HEK293T (cell line): Measurements from ENCODE around the gene ELP5.

Experiments
- CTCF ChIA-PET: fragments of 350-600 bp; formaldehyde crosslinking; extraction: SDS; loops from one replicate; lab custom pipeline; 2021; ENCODE audit warnings: antibody characterized with exemption, inconsistent platforms; lab: Yijun Ruan, JAX
- POLR2A ChIA-PET: fragments of 350-600 bp; formaldehyde crosslinking; extraction: SDS; loops from one replicate; lab custom pipeline; 2020; ENCODE audit warnings: antibody characterized with exemption, inconsistent platforms; lab: Yijun Ruan, JAX
- DNase-seq: peaks from one replicate; pipeline ENCODE4 v3.0.0; 2012; ENCODE audit warnings: mixed read lengths; ENCODE audit errors: extremely low spot score
- ARNT ChIP-seq: fragments of 450-650 bp; IDR thresholded peaks from 2 replicates; pipeline ENCODE4 v1.6.1; 2017; ENCODE audit warnings: mild to moderate bottlenecking
- BHLHE40 ChIP-seq: fragments of 450-650 bp; IDR thresholded peaks from 2 replicates; pipeline ENCODE4 v1.6.1; 2016; ENCODE audit warnings: mild to moderate bottlenecking, moderate library complexity, borderline replicate concordance
- CTBP1 ChIP-seq: fragments of 450-650 bp; IDR thresholded peaks from 2 replicates; pipeline ENCODE4 v1.6.1; 2016; ENCODE audit warnings: borderline replicate concordance
- ELF4 ChIP-seq: fragments of 450-650 bp; IDR thresholded peaks from 2 replicates; pipeline ENCODE4 v1.6.1; 2017; ENCODE audit warnings: antibody characterized with exemption
- FOXA1 ChIP-seq: fragments of 450-650 bp; IDR thresholded peaks from 2 replicates; pipeline ENCODE4 v1.6.1; 2016; ENCODE audit warnings: mild to moderate bottlenecking
- FOXK2 ChIP-seq: fragments of 450-650 bp; IDR thresholded peaks from 2 replicates; pipeline ENCODE4 v1.6.1; 2016; ENCODE audit warnings: mild to moderate bottlenecking
- FOXM1 ChIP-seq: fragments of 450-650 bp; IDR thresholded peaks from 2 replicates; pipeline ENCODE4 v1.6.1; 2017; ENCODE audit warnings: mild to moderate bottlenecking, borderline replicate concordance
- HDGF ChIP-seq: fragments of 450-650 bp; IDR thresholded peaks from 2 replicates; pipeline ENCODE4 v1.6.1; 2017; ENCODE audit warnings: antibody characterized with exemption, borderline replicate concordance
- L3MBTL2 ChIP-seq: fragments of 450-650 bp; conservative IDR thresholded peaks from 2 replicates; pipeline ENCODE4 v1.6.1; 2016; ENCODE audit warnings: mild to moderate bottlenecking
- LEF1 ChIP-seq: fragments of 450-650 bp; IDR thresholded peaks from 2 replicates; pipeline ENCODE4 v1.6.1; 2017; ENCODE audit warnings: mild to moderate bottlenecking, borderline replicate concordance
- NFRKB ChIP-seq: fragments of 450-650 bp; IDR thresholded peaks from 2 replicates; pipeline ENCODE4 v1.6.1; 2016; ENCODE audit warnings: mild to moderate bottlenecking, moderate library complexity
- SP1 ChIP-seq: fragments of 450-650 bp; IDR thresholded peaks from 2 replicates; pipeline ENCODE4 v1.6.1; 2017
- SUZ12 ChIP-seq: fragments of 450-650 bp; IDR thresholded peaks from 2 replicates; pipeline ENCODE4 v1.6.1; 2016; ENCODE audit warnings: mild to moderate bottlenecking
- TARDBP ChIP-seq: fragments of 450-650 bp; IDR thresholded peaks from 2 replicates; pipeline ENCODE4 v1.6.1; 2016
- ZNF384 ChIP-seq: fragments of 450-650 bp; IDR thresholded peaks from 2 replicates; pipeline ENCODE4 v1.6.1; 2016
- TF ChIP-seq, protein P1 (sequence below): fragments of 450-650 bp; IDR thresholded peaks from 2 replicates; pipeline ENCODE4 v1.6.1; 2016

ELP5 gene

GRCh38 chr17:7261379-7262191, 9.6 kb downstream of the ELP5 start:
- ChIA-PET POLR2A (interaction anchor here (1.2 kb wide), 1 partner anchor 40 kb away, joined by 3 read pairs; no protein-coding TSS in a partner anchor), CTCF (no interaction called here)
- DNase-seq, result no peak
- no peak for TF ChIP-seq LEF1
- no peak for TF ChIP-seq FOXK2
- no peak for TF ChIP-seq BHLHE40
- TF ChIP-seq ZNF384, result no peak
- no peak for TF ChIP-seq ARNT
- no peak for TF ChIP-seq SUZ12
- TF ChIP-seq TARDBP, result no peak
- TF ChIP-seq, protein P1, sequence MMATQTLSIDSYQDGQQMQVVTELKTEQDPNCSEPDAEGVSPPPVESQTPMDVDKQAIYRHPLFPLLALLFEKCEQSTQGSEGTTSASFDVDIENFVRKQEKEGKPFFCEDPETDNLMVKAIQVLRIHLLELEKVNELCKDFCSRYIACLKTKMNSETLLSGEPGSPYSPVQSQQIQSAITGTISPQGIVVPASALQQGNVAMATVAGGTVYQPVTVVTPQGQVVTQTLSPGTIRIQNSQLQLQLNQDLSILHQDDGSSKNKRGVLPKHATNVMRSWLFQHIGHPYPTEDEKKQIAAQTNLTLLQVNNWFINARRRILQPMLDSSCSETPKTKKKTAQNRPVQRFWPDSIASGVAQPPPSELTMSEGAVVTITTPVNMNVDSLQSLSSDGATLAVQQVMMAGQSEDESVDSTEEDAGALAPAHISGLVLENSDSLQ, result no peak
- no peak for TF ChIP-seq SP1
- no peak for TF ChIP-seq ELF4
- no peak for TF ChIP-seq CTBP1
- no peak for TF ChIP-seq NFRKB
- TF ChIP-seq FOXA1, result no peak
- TF ChIP-seq HDGF, result no peak
- no peak for TF ChIP-seq L3MBTL2

DNA sequence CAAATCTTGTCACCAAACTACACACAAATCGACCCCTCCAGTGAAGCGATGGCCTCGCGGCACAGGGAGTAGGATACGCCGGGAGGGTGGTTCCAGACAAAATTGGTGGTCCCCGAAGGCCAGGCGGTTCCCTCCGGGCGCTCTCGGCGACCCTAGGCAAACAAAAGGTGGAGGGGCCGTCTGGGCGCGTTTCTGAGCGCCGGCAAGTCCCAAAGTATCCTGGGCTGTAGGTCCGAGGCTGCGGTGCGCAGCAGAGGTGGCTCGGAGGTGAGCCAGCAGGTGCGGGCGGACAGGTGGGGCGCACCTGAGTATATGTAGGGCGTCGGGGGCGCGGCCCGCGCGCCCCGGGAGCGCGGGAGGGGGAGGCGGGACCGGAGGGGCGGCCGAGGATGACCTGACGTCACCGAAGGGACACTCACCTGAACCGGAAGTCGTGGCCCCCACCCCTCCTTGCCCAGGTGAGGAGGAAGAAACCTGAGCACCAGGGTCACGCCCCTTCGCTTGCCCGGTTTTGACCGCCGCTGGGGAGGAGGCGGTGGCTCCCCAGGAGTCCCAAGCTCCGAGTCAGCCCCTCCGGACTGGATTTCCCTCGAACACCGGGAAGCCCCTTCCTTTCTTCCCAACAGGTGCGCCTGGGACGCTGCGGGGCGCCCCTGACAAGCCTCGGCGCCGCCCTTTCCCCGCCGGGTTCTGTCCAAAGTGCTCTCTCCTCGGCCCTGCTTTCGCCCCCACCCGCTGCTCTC, 10.3 kb downstream of the ELP5 start, which contains the start of gene CLDN7:
Gene CLDN7, minus strand, starts transcription at position 287 of the 743 bp plus-strand sequence. CDS start 435 bp downstream, outside the sequence.
- ChIA-PET CTCF (no interaction called here), POLR2A (interaction anchor here (1.2 kb wide), 1 partner anchor 41 kb away, joined by 3 read pairs; no protein-coding TSS in a partner anchor)
- DNase-seq, result no peak
- TF ChIP-seq FOXA1 (no peak), BHLHE40 (no peak), CTBP1 (no peak), LEF1 (no peak), ZNF384 (no peak), HDGF (no peak), L3MBTL2 (no peak)

DNA sequence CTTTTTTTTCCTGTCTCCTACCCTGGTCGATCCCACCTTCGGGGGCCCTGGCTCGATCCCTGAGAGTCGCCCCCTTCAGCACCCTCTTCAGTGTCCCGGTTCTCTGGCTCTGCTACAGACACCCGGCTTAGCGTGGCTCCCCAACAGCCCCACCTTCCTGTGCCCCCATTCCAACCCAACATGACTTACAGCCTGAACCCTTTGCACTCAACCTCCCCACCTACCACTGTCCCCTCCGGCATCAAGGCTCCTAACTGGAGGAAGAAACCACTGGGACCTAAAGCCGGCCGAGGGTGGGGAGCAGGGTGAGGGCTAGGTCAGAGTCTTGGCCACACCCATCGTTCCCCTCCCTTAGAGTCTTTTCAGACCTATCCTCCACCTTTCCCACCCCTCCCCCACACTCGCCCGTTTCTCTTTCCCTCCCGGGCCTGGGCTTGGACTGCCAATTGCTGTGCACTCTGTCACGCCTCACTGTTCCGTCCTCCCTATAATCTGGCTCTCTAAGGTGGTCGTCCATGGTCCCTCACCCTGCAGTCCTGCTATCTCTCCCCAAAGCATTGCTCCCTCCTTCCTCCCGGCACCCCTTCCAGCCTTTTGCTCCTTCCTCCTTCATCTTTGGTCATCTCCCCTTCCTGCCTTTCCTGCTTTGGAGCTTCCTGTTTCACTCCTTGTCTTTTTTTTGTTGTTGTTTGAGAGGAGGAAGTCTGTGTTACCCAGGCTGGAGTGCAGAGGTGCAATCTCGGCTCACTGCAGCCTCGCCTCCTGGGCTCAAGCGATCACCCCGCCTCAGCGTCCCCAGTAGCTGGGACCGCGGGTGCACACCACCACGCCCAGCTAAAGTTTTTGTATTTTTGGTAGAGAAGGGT, 11.2 kb downstream of the ELP5 start:
- DNase-seq, result no peak
- ChIA-PET CTCF (no interaction called here), POLR2A (interaction anchor here (0.7 kb wide), 1 partner anchor 41 kb away, joined by 3 read pairs; no protein-coding TSS in a partner anchor)
- TF ChIP-seq, protein P1, result no peak
- TF ChIP-seq CTBP1 (no peak), NFRKB (no peak), SP1 (no peak), FOXA1 (no peak), FOXK2 (no peak), SUZ12 (no peak)

- POLR2A ChIA-PET, result interaction anchor here (0.7 to 1.3 kb wide), 2 partner anchors 24 to 42 kb away, joined by 3 to 4 read pairs; partner anchors contain the start of gene PHF23
- DNase-seq, result no peak
- TF ChIP-seq, protein P1, result no peak
- TF ChIP-seq HDGF, result no peak
- TF ChIP-seq L3MBTL2, result no peak
- no peak for TF ChIP-seq CTBP1
- TF ChIP-seq FOXM1, result no peak
- TF ChIP-seq SUZ12, result no peak
- no peak for TF ChIP-seq ELF4
- TF ChIP-seq ZNF384, result no peak
- TF ChIP-seq BHLHE40, result no peak
- TF ChIP-seq FOXA1, result no peak
- TF ChIP-seq NFRKB, result no peak
- TF ChIP-seq TARDBP, result no peak
- CTCF ChIA-PET, result interaction anchor here (0.6 to 1.2 kb wide), 3 partner anchors 16 to 341 kb away, joined by 3 to 6 read pairs (median 3); no protein-coding TSS in a partner anchor
These were observed 11.7 kb downstream of the ELP5 start for GRCh38 chr17:7263801-7264078.

GRCh38 chr17:7266784-7267183, 14.8 kb downstream of the ELP5 start:
- no peak for TF ChIP-seq L3MBTL2
- TF ChIP-seq, protein P1, result no peak
- TF ChIP-seq SP1, result no peak
- no peak for TF ChIP-seq FOXM1
- no peak for TF ChIP-seq FOXK2
- no peak for TF ChIP-seq ARNT
- no peak for TF ChIP-seq ZNF384
- no peak for TF ChIP-seq NFRKB
- TF ChIP-seq ELF4, result no peak
- no peak for TF ChIP-seq HDGF
- TF ChIP-seq BHLHE40, result no peak
- no peak for TF ChIP-seq FOXA1
- TF ChIP-seq SUZ12, result no peak
- TF ChIP-seq CTBP1, result no peak
- no peak for TF ChIP-seq LEF1
- TF ChIP-seq TARDBP, result no peak
- CTCF ChIA-PET, result no interaction called here

More at GRCh38 chr17:7266784-7267183, 14.8 kb downstream of the ELP5 start:
- POLR2A ChIA-PET, result interaction anchor here (1.0 kb wide), 1 partner anchor 137 kb away, joined by 3 read pairs; the partner anchor contains the start of gene TMEM256
- no peak for DNase-seq
